IMR-90 (cell line): Measurements from ENCODE around the gene NKIRAS1. TPM values are rescaled to one million over a fixed set of nuclear protein-coding genes. Genes with fewer than 3 reads are reported as not detected.

ENCODE experiments used
- ATAC-seq: fragments of 200-7000 bp; cut with Tn5 transposase; 2 replicates; pipeline ENCODE4 v1.9.1; 2020; ENCODE audit warnings: low read depth, mild to moderate bottlenecking, moderate library complexity
- BruUV-seq: library from RNA; stranded (reverse); fragments of 400-500 nt; replicated peaks from 2 replicates; lab custom pipeline; 2021; lab: Mats Ljungman, UMichigan
- CTCF ChIA-PET: fragments of 300-600 bp; formaldehyde crosslinking; extraction: SDS; loops from one replicate; lab custom pipeline; 2021; ENCODE audit warnings: antibody characterized with exemption; lab: Yijun Ruan, JAX
- POLR2A ChIA-PET: fragments of 300-600 bp; sonication (Branson Sonifier 250); formaldehyde crosslinking; loops from one replicate; lab custom pipeline; 2022; ENCODE audit warnings: antibody characterized with exemption; ENCODE audit not compliant: unreplicated experiment; lab: Charles Lee
- DNase-seq: peaks from one replicate; pipeline ENCODE4 v3.0.0; 2013
- H2AFZ ChIP-seq: replicated peaks from 2 replicates; pipeline ENCODE3; 2013; ENCODE audit warnings: low read length, mild to moderate bottlenecking; ENCODE audit not compliant: poor library complexity
- H2AK5ac ChIP-seq: 2 replicates; pipeline ENCODE4 v1.6.1; 2013; ENCODE audit warnings: low read depth, low read length, inconsistent platforms
- H2AK9ac ChIP-seq: replicated peaks from 2 replicates; pipeline ENCODE3; 2013; ENCODE audit warnings: mild to moderate bottlenecking, low read depth, low read length, moderate library complexity; ENCODE audit not compliant: poor library complexity
- H2BK120ac ChIP-seq: 2 replicates; pipeline ENCODE4 v1.6.1; 2013; ENCODE audit warnings: low read depth, low read length, inconsistent platforms
- H2BK15ac ChIP-seq: 3 replicates; pipeline ENCODE4 v1.6.1; 2013; ENCODE audit warnings: low read depth, low read length, inconsistent platforms
- H2BK20ac ChIP-seq: 2 replicates; pipeline ENCODE4 v1.6.1; 2013; ENCODE audit warnings: low read depth, mild to moderate bottlenecking, inconsistent platforms, low read length, moderate library complexity
- H2BK5ac ChIP-seq: 2 replicates; pipeline ENCODE4 v1.6.1; 2013; ENCODE audit warnings: mild to moderate bottlenecking, low read depth, low read length, inconsistent platforms; ENCODE audit not compliant: poor library complexity, severe bottlenecking
- H3K14ac ChIP-seq: replicated peaks from 2 replicates; pipeline ENCODE4 v1.6.1; 2013; ENCODE audit warnings: low read depth, low read length, inconsistent platforms
- H3K18ac ChIP-seq: 2 replicates; pipeline ENCODE4 v1.6.1; 2013; ENCODE audit warnings: low read depth, low read length, control low read depth
- H3K23ac ChIP-seq: 2 replicates; pipeline ENCODE4 v1.6.1; 2013; ENCODE audit warnings: low read depth, low read length, inconsistent platforms
- H3K27ac ChIP-seq: 2 replicates; pipeline ENCODE4 v1.5.1; 2013; ENCODE audit warnings: mild to moderate bottlenecking, control low read depth, low read length; ENCODE audit not compliant: insufficient read depth
- H3K27me3 ChIP-seq: 2 replicates; pipeline ENCODE4 v1.6.1; 2013; ENCODE audit warnings: low read length; ENCODE audit not compliant: control insufficient read depth, insufficient read depth
- H3K36me3 ChIP-seq: 2 replicates; pipeline ENCODE4 v1.6.1; 2013; ENCODE audit warnings: low read length, mixed read lengths; ENCODE audit not compliant: control insufficient read depth, insufficient read depth
- H3K4ac ChIP-seq: 2 replicates; pipeline ENCODE4 v1.6.1; 2013; ENCODE audit warnings: low read depth, low read length, inconsistent platforms
- H3K4me1 ChIP-seq: 2 replicates; pipeline ENCODE4 v1.6.1; 2013; ENCODE audit warnings: low read length, mixed read lengths; ENCODE audit not compliant: control insufficient read depth, insufficient read depth
- H3K4me2 ChIP-seq: 2 replicates; pipeline ENCODE4 v1.6.1; 2013; ENCODE audit warnings: low read depth, mild to moderate bottlenecking, control low read depth, low read length, moderate library complexity
- H3K4me3 ChIP-seq: 2 replicates; pipeline ENCODE4 v1.5.1; 2013; ENCODE audit warnings: low read depth, mild to moderate bottlenecking, control low read depth, low read length, moderate library complexity; ENCODE audit not compliant: insufficient read depth
- H3K56ac ChIP-seq: 2 replicates; pipeline ENCODE4 v1.6.1; 2013; ENCODE audit warnings: low read length, inconsistent platforms; ENCODE audit not compliant: insufficient read depth; ENCODE audit errors: extremely low read depth
- H3K79me1 ChIP-seq, 2 experiments: 2 replicates each; pipeline ENCODE4 v1.6.1; 2013; ENCODE audit warnings: low read length in 2 of 2, inconsistent platforms in 1 of 2, low read depth in 1 of 2
- H3K9ac ChIP-seq: 2 replicates; pipeline ENCODE4 v1.6.1; 2013; ENCODE audit warnings: low read depth, low read length, control low read depth
- H3K9me1 ChIP-seq: 2 replicates; pipeline ENCODE4 v1.6.1; 2013; ENCODE audit warnings: low read length, inconsistent platforms; ENCODE audit not compliant: insufficient read depth
- H3K9me3 ChIP-seq: 2 replicates; pipeline ENCODE4 v1.6.1; 2013; ENCODE audit warnings: low read length; ENCODE audit not compliant: control insufficient read depth, insufficient read depth
- H4K20me1 ChIP-seq: 2 replicates; pipeline ENCODE4 v1.6.1; 2013; ENCODE audit warnings: low read length, inconsistent platforms; ENCODE audit not compliant: insufficient read depth
- H4K5ac ChIP-seq: 2 replicates; pipeline ENCODE4 v1.6.1; 2013; ENCODE audit warnings: mild to moderate bottlenecking, low read depth, low read length, control low read depth
- H4K8ac ChIP-seq, 2 experiments: 2 replicates each; pipeline ENCODE4 v1.6.1; 2013; ENCODE audit warnings: low read depth in 2 of 2, low read length in 2 of 2, control low read depth in 1 of 2, inconsistent platforms in 1 of 2
- H4K91ac ChIP-seq: 2 replicates; pipeline ENCODE4 v1.6.1; 2013; ENCODE audit warnings: low read depth, low read length, inconsistent platforms; ENCODE audit not compliant: insufficient read depth
- CTCF ChIP-seq: conservative IDR thresholded peaks from 2 replicates; pipeline ENCODE4 v1.5.1; 2012; ENCODE audit warnings: mild to moderate bottlenecking, low read depth, low read length, improper control_type of control experiment
- MAZ ChIP-seq: IDR thresholded peaks from 2 replicates; pipeline ENCODE4 v1.6.1; 2012; ENCODE audit warnings: low read depth, mild to moderate bottlenecking, low read length, improper control_type of control experiment, moderate library complexity, borderline replicate concordance
- NFE2L2 ChIP-seq: fragments of 150-350 bp; IDR thresholded peaks from 2 replicates; pipeline ENCODE4 v1.6.1; 2016; ENCODE audit warnings: low read depth, mild to moderate bottlenecking, low read length
- POLR2A ChIP-seq: IDR thresholded peaks from 2 replicates; pipeline ENCODE4 v1.6.1; 2012; ENCODE audit warnings: mild to moderate bottlenecking, low read depth, low read length
- RFX5 ChIP-seq: IDR thresholded peaks from 2 replicates; pipeline ENCODE4 v1.8.0; 2012; ENCODE audit warnings: low read depth, mild to moderate bottlenecking, low read length, moderate library complexity
- SMC3 ChIP-seq: fragments of 150-350 bp; IDR thresholded peaks from 2 replicates; pipeline ENCODE4 v1.6.1; 2016; ENCODE audit warnings: low read depth, mild to moderate bottlenecking, antibody characterized with exemption, low read length, moderate library complexity
- USF2 ChIP-seq: fragments of 150-350 bp; IDR thresholded peaks from 2 replicates; pipeline ENCODE4 v1.6.1; 2017; ENCODE audit warnings: mild to moderate bottlenecking, antibody characterized with exemption, low read length, low read depth
- WGBS, 2 experiments: methylation state at CpG; one replicate each; pipeline versions ENCODE4 v1.1.5 to v1.1.7; 2013; ENCODE audit warnings: missing lambda C conversion rate in 2 of 2; ENCODE audit not compliant: insufficient read length in 1 of 2; ENCODE audit errors: extremely low coverage in 2 of 2; 5-methylcytosine and 5-hydroxymethylcytosine counted together
- dilution Hi-C: fragments of 300-500 bp; cut with HindIII; formaldehyde crosslinking; loops from one replicate; pipeline ENCODE4 v1.14.3; 2018; ENCODE audit warnings: low sequenced_read_pairs; ENCODE audit not compliant: unreplicated experiment
- in situ Hi-C: fragments of 300-500 bp; cut with MboI; formaldehyde crosslinking; loops from 3 replicates; pipeline ENCODE4 v1.14.3; 2019; ENCODE audit warnings: low sequenced_read_pairs, inconsistent platforms, mixed read lengths
- intact Hi-C: fragments of 100-400 bp; cut with micrococcal nuclease; formaldehyde crosslinking; loops from 2 replicates; pipeline ENCODE4 v1.10.0; 2022
- polyA plus RNA-seq, 3 experiments: library from polyadenylated mRNA; depleted of rRNA; stranded (reverse); fragments of >200 nt; gene quantifications; 2 replicates each; pipeline ENCODE4 v1.2.3, GENCODE V29; 2012; ENCODE audit warnings: low replicate concordance in 1 of 3
- total RNA-seq: library from RNA; depleted of rRNA; stranded (reverse); fragments of >200 nt; gene quantifications from 2 replicates; pipeline ENCODE4 v1.2.3, GENCODE V29; 2012

Gene NKIRAS1
- total and polyA plus RNA-seq, 2 of the 4 experiments (the other 2 are of a cell fraction) = 6.1 to 6.8 TPM

GRCh38 chr3:23872330-23872729, 44.5 kb downstream of the NKIRAS1 start:
- Histone ChIP-seq H3K4me3 (no peak overlapping the region), H3K56ac (no peak overlapping the region), H3K27me3 (no peaks in the 10 kb centered on the region), H2AFZ (no peak overlapping the region), H4K91ac (no peak overlapping the region), H3K23ac (no peak overlapping the region), H2BK20ac (no peak overlapping the region), H3K79me1 (peaks cover 24 to 64% of the 10 kb centered on the region in 2 experiments), H4K20me1 (peaks cover 41% of the 10 kb centered on the region), H2AK9ac (no peak overlapping the region), H3K14ac (no peak overlapping the region), H2BK120ac (no peak overlapping the region), H2BK15ac (no peak overlapping the region), H2AK5ac (no peak overlapping the region), H3K27ac (no peak overlapping the region), H3K4me1 (peaks cover 18% of the 10 kb centered on the region), H3K9me3 (no peaks in the 10 kb centered on the region), H3K9ac (no peak overlapping the region), H3K4me2 (no peak overlapping the region), H3K36me3 (no peaks in the 10 kb centered on the region), H2BK5ac (no peak overlapping the region), H3K4ac (no peak overlapping the region), H4K5ac (no peak overlapping the region), H3K18ac (no peak overlapping the region), H3K9me1 (peaks cover 5% of the 10 kb centered on the region), H4K8ac (no peak overlapping the region)
- in situ Hi-C loops (no loop called here), dilution Hi-C loops (no loop called here), intact Hi-C loops (loop anchor here (10.0 kb wide), 2 partner anchors 158 to 668 kb away; partner anchors contain the start of gene UBE2E2)
- no peak for ATAC-seq
- CTCF ChIA-PET = no interaction called here
- no TSS peak for BruUV-seq
- DNase-seq = no peak
- no CpG with 5 or more reads among the region's 3 CpGs for WGBS, 2 experiments
- POLR2A ChIA-PET = no interaction called here
- TF ChIP-seq POLR2A = no peak
- no peak for TF ChIP-seq USF2
- TF ChIP-seq MAZ = no peak
- no peak for TF ChIP-seq SMC3
- no peak for TF ChIP-seq CTCF
- no peak for TF ChIP-seq RFX5
- no peak for TF ChIP-seq NFE2L2
